HEK293 (cell line): ENCODE measurements around the gene IGFBP7.

Source experiments
- CTCF ChIP-seq: fragments of 450-650 bp; formaldehyde crosslinking; IDR thresholded peaks from 2 replicates; pipeline ENCODE4 v1.5.1; 2016; ENCODE audit warnings: missing biosample characterization, missing genetic modification characterization
- REST ChIP-seq: fragments of 450-650 bp; formaldehyde crosslinking; IDR thresholded peaks from 2 replicates; pipeline ENCODE4 v1.5.1; 2016; ENCODE audit warnings: missing biosample characterization, missing genetic modification characterization
- ZBTB17 ChIP-seq: fragments of 450-650 bp; formaldehyde crosslinking; IDR thresholded peaks from 2 replicates; pipeline ENCODE4 v1.5.1; 2016; ENCODE audit warnings: missing biosample characterization, missing genetic modification characterization
- ZNF24 ChIP-seq: fragments of 450-650 bp; formaldehyde crosslinking; IDR thresholded peaks from 2 replicates; pipeline ENCODE4 v1.5.1; 2016; ENCODE audit warnings: missing biosample characterization, missing genetic modification characterization
- ZNF423 ChIP-seq: fragments of 450-650 bp; formaldehyde crosslinking; IDR thresholded peaks from 2 replicates; pipeline ENCODE4 v1.5.1; 2016; ENCODE audit warnings: missing biosample characterization, missing genetic modification characterization
- ZNF580 ChIP-seq: fragments of 450-650 bp; formaldehyde crosslinking; IDR thresholded peaks from 2 replicates; pipeline ENCODE4 v1.5.1; 2016; ENCODE audit warnings: missing biosample characterization, missing genetic modification characterization
- ZNF629 ChIP-seq: fragments of 450-650 bp; formaldehyde crosslinking; IDR thresholded peaks from 2 replicates; pipeline ENCODE4 v1.5.1; 2017; ENCODE audit warnings: missing biosample characterization, missing genetic modification characterization

- TF ChIP-seq ZNF580 (tag by site-specific recombination) (no peak), ZBTB17 (no peak), ZNF629 (tag by site-specific recombination) (no peak), ZNF423 (no peak), REST (tag by site-specific recombination) (no peak), ZNF24 (tag by site-specific recombination) (no peak), CTCF (no peak)
Measured at GRCh38 chr4:57151481-57151880, 41.3 kb upstream of the IGFBP7 start.
